ENCODE results near the gene MORC4. TPM values are rescaled to one million over a fixed set of nuclear protein-coding genes. Genes with fewer than 3 reads are reported as not detected.

Gene MORC4
- total and polyA plus RNA-seq, 2 experiments from 2014 or later = 7.0 to 13.0 TPM

DNA sequence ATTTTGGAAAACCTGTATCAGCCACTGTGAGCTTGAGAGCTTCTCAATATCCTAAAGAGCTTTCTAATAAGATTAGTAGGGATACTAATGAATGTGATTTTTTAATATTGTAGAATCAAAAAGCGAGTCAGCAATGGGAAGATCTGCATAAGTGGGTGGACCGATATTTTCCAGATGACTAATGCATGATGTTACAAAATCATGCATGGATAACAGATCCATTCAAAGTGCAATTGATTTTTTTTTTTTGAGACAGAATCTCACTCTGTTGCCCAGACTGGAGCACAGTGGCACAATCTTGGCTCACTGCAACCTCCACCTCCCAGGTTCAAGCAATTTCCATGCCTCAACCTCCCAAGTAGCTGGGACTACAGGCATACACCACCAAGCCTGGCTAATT, 87.1 kb downstream of the MORC4 start:
- peak in 1 of 2 donors; percentile 39 for DNase-seq (ENCODE audit: low read depth in 1 of 2, low spot score in 1 of 2)

DNA sequence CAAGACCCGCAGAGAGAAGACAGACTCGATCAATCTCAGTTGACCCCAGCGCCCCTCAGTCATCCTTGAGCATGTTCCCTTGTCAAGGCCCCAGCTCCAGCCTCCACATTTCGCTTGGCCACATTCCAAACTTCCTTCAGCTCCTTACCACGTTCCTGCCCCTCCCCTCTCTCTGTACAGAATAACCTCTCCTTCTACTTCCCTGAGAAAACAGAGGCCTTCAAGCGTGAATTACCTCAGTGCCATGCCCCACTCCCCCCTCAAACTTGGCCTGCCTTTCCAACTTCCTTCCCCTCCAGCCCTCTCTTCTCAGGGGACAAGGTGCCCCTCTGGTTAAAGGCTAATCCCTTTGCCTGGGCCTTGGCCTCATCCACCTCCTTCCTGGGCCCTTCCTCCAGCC, 93.7 kb downstream of the MORC4 start:
- H3K27me3 ChIP-seq = no peaks in the 10 kb centered on the region
- DNase-seq (ENCODE audit: low read depth in 1 of 2, low spot score in 1 of 2) = peak; percentile 23 to 45
- no peak overlapping the region for H3K27ac ChIP-seq
- no peaks in the 10 kb centered on the region for H3K36me3 ChIP-seq
- TF ChIP-seq, protein P1, sequence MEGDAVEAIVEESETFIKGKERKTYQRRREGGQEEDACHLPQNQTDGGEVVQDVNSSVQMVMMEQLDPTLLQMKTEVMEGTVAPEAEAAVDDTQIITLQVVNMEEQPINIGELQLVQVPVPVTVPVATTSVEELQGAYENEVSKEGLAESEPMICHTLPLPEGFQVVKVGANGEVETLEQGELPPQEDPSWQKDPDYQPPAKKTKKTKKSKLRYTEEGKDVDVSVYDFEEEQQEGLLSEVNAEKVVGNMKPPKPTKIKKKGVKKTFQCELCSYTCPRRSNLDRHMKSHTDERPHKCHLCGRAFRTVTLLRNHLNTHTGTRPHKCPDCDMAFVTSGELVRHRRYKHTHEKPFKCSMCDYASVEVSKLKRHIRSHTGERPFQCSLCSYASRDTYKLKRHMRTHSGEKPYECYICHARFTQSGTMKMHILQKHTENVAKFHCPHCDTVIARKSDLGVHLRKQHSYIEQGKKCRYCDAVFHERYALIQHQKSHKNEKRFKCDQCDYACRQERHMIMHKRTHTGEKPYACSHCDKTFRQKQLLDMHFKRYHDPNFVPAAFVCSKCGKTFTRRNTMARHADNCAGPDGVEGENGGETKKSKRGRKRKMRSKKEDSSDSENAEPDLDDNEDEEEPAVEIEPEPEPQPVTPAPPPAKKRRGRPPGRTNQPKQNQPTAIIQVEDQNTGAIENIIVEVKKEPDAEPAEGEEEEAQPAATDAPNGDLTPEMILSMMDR (IDR thresholded peaks at IDR 0.05; ENCODE audit: low read depth, low read length) = no peak
- H3K4me1 ChIP-seq (ENCODE audit: low read depth) = peaks cover 9% of the 10 kb centered on the region
- H3K9me3 ChIP-seq (ENCODE audit: low read depth) = no peaks in the 10 kb centered on the region
- H3K4me3 ChIP-seq = no peak overlapping the region

More for the DNA sequence above, 87.1 kb downstream of the MORC4 start:
- H3K27me3 ChIP-seq = no peaks in the 10 kb centered on the region
- no peak overlapping the region for H3K4me3 ChIP-seq
- TF ChIP-seq, protein P1 (IDR thresholded peaks at IDR 0.05; ENCODE audit: low read depth, low read length) = no peak
- H3K4me1 ChIP-seq (ENCODE audit: low read depth) = no peaks in the 10 kb centered on the region
- H3K27ac ChIP-seq = no peak overlapping the region
- no peaks in the 10 kb centered on the region for H3K9me3 ChIP-seq (ENCODE audit: low read depth)
- no peaks in the 10 kb centered on the region for H3K36me3 ChIP-seq

DNA sequence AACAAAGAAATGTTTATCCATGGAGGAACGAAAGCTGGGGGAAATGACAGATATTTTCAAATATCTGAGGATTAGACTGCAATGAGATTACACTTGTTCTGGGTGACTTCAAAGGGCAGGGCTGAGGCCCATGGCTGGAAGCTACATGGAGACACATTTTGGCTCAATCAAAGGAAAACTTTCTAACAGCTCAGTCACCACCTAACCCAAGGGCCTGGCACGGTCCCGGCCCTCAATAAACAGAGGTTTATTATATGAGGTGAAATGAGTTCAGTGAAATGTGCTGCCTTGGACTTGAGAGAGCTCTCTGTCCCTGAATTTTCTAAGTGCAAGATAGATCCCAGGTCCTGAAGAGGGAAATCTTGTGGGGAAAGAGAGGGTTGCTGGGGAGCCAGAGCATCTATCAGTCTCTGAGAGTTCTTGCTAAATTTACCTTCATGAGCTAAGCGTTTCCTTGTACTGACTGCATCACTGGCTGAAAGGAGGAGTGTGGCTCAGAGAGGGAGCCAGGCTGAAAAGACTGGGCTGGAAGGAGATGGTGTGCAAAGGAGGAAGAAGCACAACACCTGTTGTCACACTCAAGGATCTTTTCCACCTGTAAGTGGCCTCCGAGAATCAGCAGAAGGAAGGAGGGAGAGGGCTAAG, 94.8 kb downstream of the MORC4 start:
- Histone ChIP-seq H3K27ac (no peak overlapping the region), H3K4me1 (ENCODE audit: low read depth) (peaks cover 9% of the 10 kb centered on the region), H3K4me3 (no peak overlapping the region), H3K36me3 (no peaks in the 10 kb centered on the region), H3K27me3 (no peaks in the 10 kb centered on the region), H3K9me3 (ENCODE audit: low read depth) (no peaks in the 10 kb centered on the region)
- DNase-seq (ENCODE audit: low read depth in 1 of 2, low spot score in 1 of 2) = no peak
- TF ChIP-seq, protein P1 (IDR thresholded peaks at IDR 0.05; ENCODE audit: low read depth, low read length) = no peak

DNA sequence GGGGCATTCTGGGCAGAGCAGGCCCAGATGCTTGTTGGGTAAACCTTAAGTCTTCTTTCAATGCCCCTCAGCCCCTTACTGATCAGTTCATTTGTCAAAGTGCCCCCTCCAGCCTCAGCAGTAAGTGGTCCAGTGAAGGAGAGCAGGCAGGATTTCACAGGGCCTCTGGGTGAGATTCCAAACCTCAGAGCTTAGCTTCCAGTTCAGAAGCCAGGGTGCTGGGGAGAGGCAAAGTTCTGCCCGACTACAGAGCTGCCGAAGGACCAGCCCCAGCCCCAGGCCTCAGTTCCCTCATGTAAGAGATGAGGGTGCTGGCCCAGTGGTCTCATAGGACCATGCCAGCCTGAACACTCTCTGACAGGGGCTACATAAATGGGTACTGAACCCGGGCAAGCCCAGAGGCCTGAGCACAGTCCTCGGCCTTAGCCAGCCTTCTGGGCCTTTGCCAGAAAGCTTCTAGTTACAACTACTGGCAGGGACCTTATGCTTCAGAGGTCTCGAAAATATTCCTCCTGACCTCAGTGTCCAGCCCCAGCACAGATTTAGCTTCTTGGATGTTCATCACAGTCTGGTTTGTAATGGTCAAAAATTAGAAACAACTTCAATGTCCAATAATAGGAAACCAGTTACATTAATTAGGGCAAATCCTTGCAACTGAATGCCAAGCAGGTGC, 96.0 kb downstream of the MORC4 start:
- no peaks in the 10 kb centered on the region for H3K36me3 ChIP-seq
- peak overlapping the region; percentile 26 for H3K27ac ChIP-seq
- TF ChIP-seq, protein P1 (IDR thresholded peaks at IDR 0.05; ENCODE audit: low read depth, low read length) = no peak
- H3K4me3 ChIP-seq = no peak overlapping the region
- H3K4me1 ChIP-seq (ENCODE audit: low read depth) = peaks cover 16% of the 10 kb centered on the region
- H3K27me3 ChIP-seq = no peaks in the 10 kb centered on the region
- no peak for DNase-seq (ENCODE audit: low read depth in 1 of 2, low spot score in 1 of 2)
- no peaks in the 10 kb centered on the region for H3K9me3 ChIP-seq (ENCODE audit: low read depth)

DNA sequence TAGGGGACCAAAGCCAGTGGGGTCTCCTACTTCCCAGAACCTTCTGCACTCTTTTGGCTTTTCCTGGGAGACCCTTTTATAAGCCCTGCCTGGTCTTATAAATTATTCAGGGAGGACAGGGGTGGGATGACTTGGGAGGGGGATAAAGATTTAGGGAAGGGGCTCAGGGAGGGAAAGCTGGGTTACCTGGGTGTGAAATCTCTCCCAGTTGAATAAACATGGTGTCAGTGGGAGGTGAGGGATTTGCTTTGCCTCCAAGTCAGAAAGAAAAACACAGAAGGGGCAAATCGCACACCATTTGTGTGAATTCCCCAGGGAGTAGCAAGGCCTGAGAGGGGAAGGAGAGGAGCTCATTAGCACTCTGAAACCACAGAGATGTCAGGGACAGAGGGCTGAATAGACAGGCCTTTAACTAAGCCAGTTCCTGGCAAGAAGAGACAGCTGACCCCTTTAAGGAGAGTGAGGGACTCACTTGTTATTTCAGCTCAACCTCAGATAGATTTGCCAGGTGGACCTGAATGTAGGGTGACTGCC, 96.7 kb downstream of the MORC4 start, which contains the start of gene RIPPLY1:
TSS of gene RIPPLY1 (minus strand) at position 51 of the 534 bp plus-strand sequence. CDS start 54 bp downstream, outside the sequence.
- H3K4me1 ChIP-seq (ENCODE audit: low read depth) = peaks cover 19% of the 10 kb centered on the region
- H3K27me3 ChIP-seq = no peaks in the 10 kb centered on the region
- H3K9me3 ChIP-seq (ENCODE audit: low read depth) = no peaks in the 10 kb centered on the region
- peak within 1 kb of the TSS; percentile 26 for H3K27ac ChIP-seq
- H3K4me3 ChIP-seq = no peak within 1 kb of the TSS
- DNase-seq (ENCODE audit: low read depth in 1 of 2, low spot score in 1 of 2) = no peak
- H3K36me3 ChIP-seq = no peaks in the 10 kb centered on the region
- TF ChIP-seq, protein P1 (IDR thresholded peaks at IDR 0.05; ENCODE audit: low read depth, low read length) = no peak
